Calu3 (cell line): ENCODE measurements around the gene SERPINF2. TPM values are rescaled to one million over a fixed set of nuclear protein-coding genes. Genes with fewer than 3 reads are reported as not detected.

Experiments
- BruUV-seq: library from RNA; stranded (reverse); fragments of 400-500 nt; replicated peaks from 2 replicates; lab custom pipeline; 2021; lab: Mats Ljungman, UMichigan
- CTCF ChIA-PET: fragments of 300-600 bp; sonication (Branson Sonifier 250); formaldehyde crosslinking; loops from one replicate; lab custom pipeline; 2022; ENCODE audit warnings: antibody characterized with exemption; lab: Charles Lee
- DNase-seq: peaks from one replicate; pipeline ENCODE4 v3.0.0; 2022
- H3K27ac Mint-ChIP-seq: one replicate; pipeline ENCODE4 v1.8.0; 2022; ENCODE audit warnings: mixed read lengths; ENCODE audit not compliant: unreplicated experiment
- H3K27me3 Mint-ChIP-seq: one replicate; pipeline ENCODE4 v1.8.0; 2022; ENCODE audit warnings: mixed read lengths; ENCODE audit not compliant: unreplicated experiment
- H3K36me3 Mint-ChIP-seq: one replicate; pipeline ENCODE4 v1.8.0; 2022; ENCODE audit warnings: mild to moderate bottlenecking, moderate library complexity, mixed read lengths; ENCODE audit not compliant: insufficient read depth, unreplicated experiment
- H3K4me1 Mint-ChIP-seq: one replicate; pipeline ENCODE4 v1.8.0; 2022; ENCODE audit warnings: mild to moderate bottlenecking, low read depth, mixed read lengths; ENCODE audit not compliant: unreplicated experiment
- H3K4me3 Mint-ChIP-seq: one replicate; pipeline ENCODE4 v1.8.0; 2022; ENCODE audit warnings: mild to moderate bottlenecking, low read depth, moderate library complexity, mixed read lengths; ENCODE audit not compliant: unreplicated experiment
- H3K9me3 Mint-ChIP-seq: one replicate; pipeline ENCODE4 v1.8.0; 2022; ENCODE audit warnings: low read depth, mixed read lengths; ENCODE audit not compliant: unreplicated experiment
- intact Hi-C: fragments of 100-400 bp; cut with micrococcal nuclease; formaldehyde crosslinking; loops from one replicate; pipeline ENCODE4 v1.10.0; 2022; ENCODE audit not compliant: unreplicated experiment
- total RNA-seq: library from RNA; stranded (reverse); gene quantifications from 2 replicates; pipeline ENCODE4 v1.2.3, GENCODE V29; 2022
- TF ChIP-seq, protein P1 (sequence below): fragments of 200-600 bp; IDR thresholded peaks from one replicate; pipeline ENCODE4 v1.8.0; 2022; ENCODE audit warnings: antibody characterized with exemption; ENCODE audit not compliant: unreplicated experiment

Gene SERPINF2
- total RNA-seq, 1 experiment from 2014 or later: 0.76 TPM

DNA sequence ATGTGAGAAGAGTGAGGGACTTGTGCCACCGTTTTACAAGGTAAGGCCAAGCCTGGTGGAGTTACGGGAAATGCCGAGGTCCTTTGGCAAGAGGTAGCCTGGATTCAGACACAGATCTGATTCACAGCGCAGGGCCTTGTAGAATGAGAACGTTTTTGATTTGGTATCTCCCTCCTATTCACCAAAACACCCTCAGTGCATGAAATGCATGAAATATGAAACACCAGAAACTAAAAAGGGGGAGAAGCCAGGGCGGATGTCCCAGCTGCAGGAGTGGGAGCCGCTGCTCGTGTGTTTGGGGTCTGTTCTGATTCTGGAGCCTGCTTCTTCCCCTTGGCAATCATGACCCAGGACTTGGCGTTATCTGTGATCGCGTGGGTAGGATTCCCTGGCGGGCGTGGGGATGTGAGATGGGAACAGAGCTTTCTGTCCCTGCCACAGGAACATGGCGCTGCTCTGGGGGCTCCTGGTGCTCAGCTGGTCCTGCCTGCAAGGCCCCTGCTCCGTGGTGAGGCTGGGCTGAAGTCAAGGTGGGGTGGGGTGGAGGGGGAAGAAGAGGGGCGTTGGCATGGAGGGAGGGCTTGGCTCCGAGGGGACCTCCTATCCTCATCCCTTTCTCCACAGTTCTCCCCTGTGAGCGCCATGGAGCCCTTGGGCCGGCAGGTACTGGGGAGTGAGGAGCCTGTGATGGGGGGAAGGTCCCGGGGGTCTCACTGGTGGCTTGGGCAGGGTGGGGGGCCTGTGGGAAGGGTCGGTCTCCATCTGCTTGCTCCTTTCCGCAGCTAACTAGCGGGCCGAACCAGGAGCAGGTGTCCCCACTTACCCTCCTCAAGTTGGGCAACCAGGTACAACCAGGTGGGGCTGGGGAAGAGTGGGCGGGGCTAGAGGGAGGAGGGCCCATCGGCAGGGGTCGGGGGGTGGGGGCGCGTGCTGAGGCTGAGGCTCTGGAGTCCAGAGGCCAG, 2.2 kb downstream of the SERPINF2 start:
- Mint-ChIP-seq H3K27ac (no peak overlapping the region), H3K9me3 (no peaks in the 10 kb centered on the region), H3K36me3 (no peaks in the 10 kb centered on the region), H3K4me1 (no peaks in the 10 kb centered on the region), H3K4me3 (no peak overlapping the region), H3K27me3 (peaks cover 9% of the 10 kb centered on the region)
- BruUV-seq: no TSS peak
- CTCF ChIA-PET: interaction anchor here (0.7 kb wide), 1 partner anchor 233 kb away, joined by 3 read pairs; no protein-coding TSS in a partner anchor
- no peak for DNase-seq
- TF ChIP-seq, protein P1, sequence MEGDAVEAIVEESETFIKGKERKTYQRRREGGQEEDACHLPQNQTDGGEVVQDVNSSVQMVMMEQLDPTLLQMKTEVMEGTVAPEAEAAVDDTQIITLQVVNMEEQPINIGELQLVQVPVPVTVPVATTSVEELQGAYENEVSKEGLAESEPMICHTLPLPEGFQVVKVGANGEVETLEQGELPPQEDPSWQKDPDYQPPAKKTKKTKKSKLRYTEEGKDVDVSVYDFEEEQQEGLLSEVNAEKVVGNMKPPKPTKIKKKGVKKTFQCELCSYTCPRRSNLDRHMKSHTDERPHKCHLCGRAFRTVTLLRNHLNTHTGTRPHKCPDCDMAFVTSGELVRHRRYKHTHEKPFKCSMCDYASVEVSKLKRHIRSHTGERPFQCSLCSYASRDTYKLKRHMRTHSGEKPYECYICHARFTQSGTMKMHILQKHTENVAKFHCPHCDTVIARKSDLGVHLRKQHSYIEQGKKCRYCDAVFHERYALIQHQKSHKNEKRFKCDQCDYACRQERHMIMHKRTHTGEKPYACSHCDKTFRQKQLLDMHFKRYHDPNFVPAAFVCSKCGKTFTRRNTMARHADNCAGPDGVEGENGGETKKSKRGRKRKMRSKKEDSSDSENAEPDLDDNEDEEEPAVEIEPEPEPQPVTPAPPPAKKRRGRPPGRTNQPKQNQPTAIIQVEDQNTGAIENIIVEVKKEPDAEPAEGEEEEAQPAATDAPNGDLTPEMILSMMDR: no peak
- intact Hi-C loops: no loop called here

GRCh38 chr17:1745513-1746020, 2.9 kb downstream of the SERPINF2 start:
- H3K9me3 Mint-ChIP-seq: no peaks in the 10 kb centered on the region
- H3K27ac Mint-ChIP-seq: no peak overlapping the region
- BruUV-seq: no TSS peak
- H3K36me3 Mint-ChIP-seq: no peaks in the 10 kb centered on the region
- H3K4me3 Mint-ChIP-seq: no peak overlapping the region
- H3K27me3 Mint-ChIP-seq: peaks cover 9% of the 10 kb centered on the region
- TF ChIP-seq, protein P1: no peak
- H3K4me1 Mint-ChIP-seq: no peaks in the 10 kb centered on the region
- CTCF ChIA-PET: no interaction called here
- intact Hi-C loops: no loop called here
- DNase-seq: no peak

- no peaks in the 10 kb centered on the region for H3K9me3 Mint-ChIP-seq
- no TSS peak for BruUV-seq
- intact Hi-C loops: no loop called here
- CTCF ChIA-PET: interaction anchor here (0.7 kb wide), 1 partner anchor 21 kb away, joined by 4 read pairs; no protein-coding TSS in a partner anchor
- no peaks in the 10 kb centered on the region for H3K4me1 Mint-ChIP-seq
- no peak for DNase-seq
- TF ChIP-seq, protein P1: no peak
- peaks cover 4% of the 10 kb centered on the region for H3K27me3 Mint-ChIP-seq
- H3K36me3 Mint-ChIP-seq: no peaks in the 10 kb centered on the region
- H3K27ac Mint-ChIP-seq: no peak overlapping the region
- H3K4me3 Mint-ChIP-seq: no peak overlapping the region
Measured at GRCh38 chr17:1746975-1747543, 4.4 kb downstream of the SERPINF2 start.

- no peak for DNase-seq
- Mint-ChIP-seq H3K27me3 (no peaks in the 10 kb centered on the region), H3K9me3 (no peaks in the 10 kb centered on the region), H3K36me3 (no peaks in the 10 kb centered on the region), H3K27ac (no peak overlapping the region), H3K4me3 (no peak overlapping the region), H3K4me1 (no peaks in the 10 kb centered on the region)
- intact Hi-C loops: no loop called here
- BruUV-seq: no TSS peak
- TF ChIP-seq, protein P1: no peak
- CTCF ChIA-PET: no interaction called here
Measured at GRCh38 chr17:1750628-1751027, 8.0 kb downstream of the SERPINF2 start.
